Gastroesophageal sphincter (tissue), 3 donors: Measurements from ENCODE around the gene UNC93B1.
"Not testable (repeated sequence)": the region's sequence is repeated elsewhere in the genome, so short reads cannot be mapped to it uniquely, and the experiment has no call there.

ENCODE experiments used
- EP300 ChIP-seq: sonication (generic); formaldehyde crosslinking; IDR thresholded peaks from one replicate; pipeline ENCODE4 v1.6.1; 2017; ENCODE audit warnings: antibody characterized with exemption, mild to moderate bottlenecking
- POLR2A ChIP-seq, 2 donors: fragments of 450-650 bp; IDR thresholded peaks; one replicate each; pipeline ENCODE4 v1.6.1; 2017; ENCODE audit warnings: antibody characterized with exemption in 2 of 2, mild to moderate bottlenecking in 2 of 2, moderate library complexity in 1 of 2
- POLR2AphosphoS5 ChIP-seq: sonication (generic); formaldehyde crosslinking; IDR thresholded peaks from one replicate; pipeline ENCODE4 v1.6.1; 2017; ENCODE audit warnings: antibody characterized with exemption
- TF ChIP-seq, protein P1 (sequence below), 4 experiments: fragments of 200-600 bp in 2 of 4; fragments of 450-650 bp in 2 of 4; sonication (generic) in 1 of 4; IDR thresholded peaks; one replicate each; pipeline ENCODE4 v1.5.1; 2017 to 2019; ENCODE audit warnings: antibody characterized with exemption in 4 of 4, mild to moderate bottlenecking in 2 of 4, moderate library complexity in 2 of 4

GRCh38 chr11:67985302-67985701 lies 18.6 kb downstream of the UNC93B1 start:
- TF ChIP-seq, protein P1, sequence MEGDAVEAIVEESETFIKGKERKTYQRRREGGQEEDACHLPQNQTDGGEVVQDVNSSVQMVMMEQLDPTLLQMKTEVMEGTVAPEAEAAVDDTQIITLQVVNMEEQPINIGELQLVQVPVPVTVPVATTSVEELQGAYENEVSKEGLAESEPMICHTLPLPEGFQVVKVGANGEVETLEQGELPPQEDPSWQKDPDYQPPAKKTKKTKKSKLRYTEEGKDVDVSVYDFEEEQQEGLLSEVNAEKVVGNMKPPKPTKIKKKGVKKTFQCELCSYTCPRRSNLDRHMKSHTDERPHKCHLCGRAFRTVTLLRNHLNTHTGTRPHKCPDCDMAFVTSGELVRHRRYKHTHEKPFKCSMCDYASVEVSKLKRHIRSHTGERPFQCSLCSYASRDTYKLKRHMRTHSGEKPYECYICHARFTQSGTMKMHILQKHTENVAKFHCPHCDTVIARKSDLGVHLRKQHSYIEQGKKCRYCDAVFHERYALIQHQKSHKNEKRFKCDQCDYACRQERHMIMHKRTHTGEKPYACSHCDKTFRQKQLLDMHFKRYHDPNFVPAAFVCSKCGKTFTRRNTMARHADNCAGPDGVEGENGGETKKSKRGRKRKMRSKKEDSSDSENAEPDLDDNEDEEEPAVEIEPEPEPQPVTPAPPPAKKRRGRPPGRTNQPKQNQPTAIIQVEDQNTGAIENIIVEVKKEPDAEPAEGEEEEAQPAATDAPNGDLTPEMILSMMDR (IDR thresholded peaks at IDR 0.05) = not testable (repeated sequence)
- not testable (repeated sequence) for TF ChIP-seq POLR2A (IDR thresholded peaks at IDR 0.05); POLR2AphosphoS5; EP300
